ENCODE results near the gene UBE2S.

Gene UBE2S

GRCh38 chr19:55352040-55352439 lies 55.5 kb downstream of the UBE2S start:
- no peak overlapping the region for H2AFZ ChIP-seq (ENCODE audit: low read depth, low read length)
- H4K20me1 ChIP-seq (ENCODE audit: insufficient read depth, low read length) = peaks cover 3% of the 10 kb centered on the region; the same call in 1 of the 2 replicates
- no peak for TF ChIP-seq EZH2 (IDR thresholded peaks at IDR 0.05; ENCODE audit: borderline replicate concordance, low read depth, low read length, severe bottlenecking)
- no peaks in the 10 kb centered on the region for H3K4me1 ChIP-seq (ENCODE audit: insufficient read depth, low read length)
- H3K36me3 ChIP-seq (ENCODE audit: insufficient read depth, low read length) = peaks cover 14% of the 10 kb centered on the region
- H3K9ac ChIP-seq (ENCODE audit: low read depth, low read length) = no peak overlapping the region
- H3K9me3 ChIP-seq (ENCODE audit: insufficient read depth, low read length, severe bottlenecking) = no peaks in the 10 kb centered on the region
- no peaks in the 10 kb centered on the region for H3K27me3 ChIP-seq (ENCODE audit: insufficient read depth, low read length, poor library complexity)
- ATAC-seq (ENCODE audit: insufficient read depth, low read depth) = peak; percentile 12; the same call in 1 of the 3 replicates
- no peak overlapping the region for H3K27ac ChIP-seq (ENCODE audit: low read length)
- H3K79me2 ChIP-seq (ENCODE audit: insufficient read depth, low read length) = no peaks in the 10 kb centered on the region
- H3K4me2 ChIP-seq (ENCODE audit: insufficient read depth, low read length) = no peak overlapping the region
- no peak for DNase-seq
- no peak overlapping the region for H3K4me3 ChIP-seq (ENCODE audit: low read depth in 1 of 2, low read length in 2 of 2)

- H3K27me3 ChIP-seq (ENCODE audit: insufficient read depth, low read length, poor library complexity) = no peaks in the 10 kb centered on the region
- no peak overlapping the region for H3K4me3 ChIP-seq (ENCODE audit: low read depth in 1 of 2, low read length in 2 of 2)
- H3K36me3 ChIP-seq (ENCODE audit: insufficient read depth, low read length) = peaks cover 26% of the 10 kb centered on the region
- no peak for DNase-seq
- H2AFZ ChIP-seq (ENCODE audit: low read depth, low read length) = no peak overlapping the region
- H3K9ac ChIP-seq (ENCODE audit: low read depth, low read length) = no peak overlapping the region
- H3K79me2 ChIP-seq (ENCODE audit: insufficient read depth, low read length) = no peaks in the 10 kb centered on the region
- TF ChIP-seq EZH2 (IDR thresholded peaks at IDR 0.05; ENCODE audit: borderline replicate concordance, low read depth, low read length, severe bottlenecking) (no peak), CTCF (IDR thresholded peaks at IDR 0.05; ENCODE audit: borderline replicate concordance, extremely low read depth, low read length, poor library complexity, severe bottlenecking) (no peak)
- H3K4me2 ChIP-seq (ENCODE audit: insufficient read depth, low read length) = no peak overlapping the region
- no peak overlapping the region for H3K27ac ChIP-seq (ENCODE audit: low read length)
- no peak for ATAC-seq (ENCODE audit: insufficient read depth, low read depth)
- no peaks in the 10 kb centered on the region for H3K9me3 ChIP-seq (ENCODE audit: insufficient read depth, low read length, severe bottlenecking)
- H4K20me1 ChIP-seq (ENCODE audit: insufficient read depth, low read length) = peaks cover 8% of the 10 kb centered on the region
- H3K4me1 ChIP-seq (ENCODE audit: insufficient read depth, low read length) = no peaks in the 10 kb centered on the region
Observed at GRCh38 chr19:55350620-55351315, 56.8 kb downstream of the UBE2S start.

Measured in DND-41 (cell line).